ENCODE data around the gene BBS9.

Gene BBS9

DNA sequence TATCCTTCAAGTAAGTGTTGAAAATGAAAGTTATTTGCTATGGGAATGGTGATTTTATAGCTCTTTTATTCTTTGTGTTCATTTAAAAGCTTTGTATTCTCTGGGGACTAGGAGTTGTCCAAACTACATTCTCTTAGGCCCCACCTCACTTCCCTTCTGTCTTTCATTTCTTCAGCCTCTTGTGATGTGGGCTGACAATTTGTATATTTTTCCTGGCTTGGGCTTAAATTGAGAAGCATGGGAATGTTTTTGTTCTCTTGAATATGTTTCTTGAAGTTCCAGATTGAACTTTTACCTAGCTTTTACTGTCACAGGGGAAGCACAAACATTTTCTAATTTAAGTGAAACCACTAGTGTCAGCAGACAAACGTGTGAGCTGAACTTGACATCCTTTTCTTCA is 27.9 kb downstream of the BBS9 start:
- no peaks in the 10 kb centered on the region for H3K4me1 Mint-ChIP-seq
- H3K9me3 Mint-ChIP-seq = no peaks in the 10 kb centered on the region
- ATAC-seq = no peak
- H3K27ac Mint-ChIP-seq = no peak overlapping the region
- no peak overlapping the region for H3K4me3 Mint-ChIP-seq
- H3K36me3 Mint-ChIP-seq = peaks cover 5% of the 10 kb centered on the region
- DNase-seq (ENCODE audit: low spot score in 2 of 2) = no peak

DNA sequence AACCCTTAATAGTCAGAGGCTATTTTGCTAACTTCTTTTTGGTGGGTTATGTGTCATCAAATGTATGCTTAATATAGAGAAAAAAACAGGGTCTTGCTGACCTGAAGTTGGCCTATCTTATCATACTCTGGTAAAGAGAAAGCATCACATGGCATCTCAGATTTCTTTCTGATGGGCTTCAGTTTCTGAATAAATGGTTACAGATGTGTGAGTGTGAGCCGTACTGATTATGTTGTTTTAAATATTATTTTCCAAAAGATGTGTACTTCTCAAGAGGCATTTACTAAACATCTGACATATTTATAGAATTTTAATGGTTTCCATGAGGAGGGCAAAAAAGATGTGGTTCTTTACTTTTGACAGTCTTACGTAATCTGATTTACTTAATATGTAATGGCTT is 28.4 kb downstream of the BBS9 start:
- peaks cover 5% of the 10 kb centered on the region for H3K36me3 Mint-ChIP-seq

DNA sequence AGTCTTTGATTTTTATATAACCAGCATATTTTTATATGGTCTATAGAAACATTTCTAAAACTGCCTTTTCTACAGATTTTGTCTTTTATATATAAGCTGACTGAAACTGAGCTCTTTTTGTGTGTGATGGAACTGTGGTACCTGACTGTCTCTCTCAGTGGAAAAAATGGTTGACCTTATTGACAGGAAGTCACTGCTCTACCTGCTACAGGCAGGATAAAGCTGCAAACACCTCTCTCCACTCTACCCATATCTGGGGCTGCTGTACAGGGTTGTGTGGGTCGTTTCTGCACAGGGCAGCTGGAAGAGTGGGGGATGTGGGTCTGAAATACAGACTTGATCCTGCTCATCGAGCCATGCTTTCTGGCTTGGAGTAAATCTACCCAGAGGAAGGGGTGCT is 48.5 kb downstream of the BBS9 start:
- H3K36me3 Mint-ChIP-seq = peaks cover 8% of the 10 kb centered on the region
- no peak overlapping the region for H3K4me3 Mint-ChIP-seq
- H3K9me3 Mint-ChIP-seq = no peaks in the 10 kb centered on the region
- peak; percentile 31 for ATAC-seq
- H3K4me1 Mint-ChIP-seq = no peaks in the 10 kb centered on the region
- no peak overlapping the region for H3K27ac Mint-ChIP-seq
- no peak for DNase-seq (ENCODE audit: low spot score in 2 of 2)

More for the DNA sequence above, 28.4 kb downstream of the BBS9 start:
- Mint-ChIP-seq H3K4me1 (no peaks in the 10 kb centered on the region), H3K4me3 (no peak overlapping the region), H3K27ac (no peak overlapping the region), H3K9me3 (no peaks in the 10 kb centered on the region)
- DNase-seq (ENCODE audit: low spot score in 2 of 2) (no peak), ATAC-seq (no peak)

DNA sequence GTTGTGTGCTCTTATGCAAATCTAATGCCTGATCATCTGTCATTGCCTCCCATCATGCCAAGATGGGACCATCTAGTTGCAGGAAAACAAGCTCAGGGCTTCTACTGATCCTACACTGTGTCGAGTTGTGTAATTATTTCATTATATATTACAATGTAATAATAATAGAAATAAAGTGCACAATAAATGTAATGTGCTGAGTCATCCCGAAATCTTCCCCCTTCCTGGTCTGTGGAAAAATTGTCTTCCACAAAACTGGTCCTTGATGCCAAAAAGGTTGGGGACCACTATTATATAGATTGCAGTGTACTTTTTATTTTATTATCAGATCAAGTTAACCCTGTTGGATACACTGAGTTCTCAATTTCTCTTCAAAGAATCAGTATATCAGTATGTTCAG is 50.2 kb downstream of the BBS9 start:
- ATAC-seq (no peak), DNase-seq (ENCODE audit: low spot score in 2 of 2) (no peak)
- peaks cover 8% of the 10 kb centered on the region for H3K36me3 Mint-ChIP-seq
- no peak overlapping the region for H3K27ac Mint-ChIP-seq
- H3K9me3 Mint-ChIP-seq = no peaks in the 10 kb centered on the region
- no peaks in the 10 kb centered on the region for H3K4me1 Mint-ChIP-seq
- no peak overlapping the region for H3K4me3 Mint-ChIP-seq

DNA sequence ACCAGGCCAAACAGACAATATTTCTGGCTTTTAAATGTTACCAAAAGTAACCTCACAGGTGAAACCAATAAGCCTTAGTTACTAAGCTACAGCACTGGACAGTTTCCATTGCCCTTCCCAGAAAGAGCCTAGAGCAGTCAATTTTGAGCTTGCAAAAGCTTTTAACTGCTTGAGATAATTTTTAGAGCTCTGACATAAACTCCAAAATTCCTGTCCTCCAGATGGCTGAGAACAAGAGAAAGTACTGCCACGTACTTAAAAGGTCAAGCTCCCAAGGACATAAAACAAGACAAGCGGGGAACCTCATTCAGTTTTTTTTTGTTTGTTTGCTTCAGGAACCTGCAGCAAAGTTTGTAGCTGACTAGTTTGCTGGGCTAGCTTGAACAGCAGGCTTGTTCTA is 54.1 kb downstream of the BBS9 start:
- ATAC-seq (no peak), DNase-seq (ENCODE audit: low spot score in 2 of 2) (no peak)
- Mint-ChIP-seq H3K4me3 (no peak overlapping the region), H3K4me1 (no peaks in the 10 kb centered on the region), H3K9me3 (no peaks in the 10 kb centered on the region), H3K36me3 (peaks cover 8% of the 10 kb centered on the region), H3K27ac (no peak overlapping the region)

DNA sequence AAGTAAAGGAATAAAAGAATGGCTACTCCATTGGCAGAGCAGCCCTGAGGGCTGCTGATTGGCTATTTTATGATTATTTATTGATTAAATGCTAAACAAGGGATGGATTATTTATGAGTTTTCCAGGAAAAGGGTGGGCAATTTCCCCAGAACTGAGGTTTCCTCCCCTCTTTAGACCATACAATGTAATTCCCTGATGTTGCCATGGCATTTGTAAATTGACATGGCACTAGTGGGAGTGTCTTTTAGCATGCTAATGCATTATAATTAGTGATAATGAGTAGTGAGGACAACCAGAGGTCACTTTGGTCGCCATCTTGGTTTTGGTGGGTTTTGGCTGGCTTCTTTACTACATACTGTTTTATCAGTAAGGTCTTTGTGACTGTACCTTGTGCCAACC is 55.5 kb downstream of the BBS9 start:
- Mint-ChIP-seq H3K27ac (no peak overlapping the region), H3K36me3 (peaks cover 8% of the 10 kb centered on the region), H3K4me3 (no peak overlapping the region), H3K9me3 (no peaks in the 10 kb centered on the region), H3K4me1 (no peaks in the 10 kb centered on the region)
- DNase-seq (ENCODE audit: low spot score in 2 of 2) (no peak), ATAC-seq (no peak)

DNA sequence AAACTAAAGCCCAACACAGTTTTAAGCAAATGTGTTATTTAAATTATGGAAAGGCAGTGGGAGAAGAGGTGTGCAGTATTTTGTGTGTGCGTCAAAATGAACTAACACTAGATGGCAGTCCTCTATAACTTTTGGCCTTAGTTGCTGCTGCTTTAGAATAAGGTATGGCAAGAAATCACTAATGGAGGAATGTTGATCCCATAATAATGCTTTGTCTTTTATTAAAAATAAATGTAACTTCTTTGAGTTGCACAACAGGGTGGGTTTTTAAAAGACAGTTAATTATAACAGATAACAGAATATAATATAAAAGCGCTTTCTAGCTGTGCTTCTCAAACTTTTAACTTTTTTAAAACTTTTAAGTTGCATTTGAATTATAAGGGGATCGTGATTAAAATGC is 56.4 kb downstream of the BBS9 start:
- Mint-ChIP-seq H3K27ac (no peak overlapping the region), H3K4me1 (peaks cover 5% of the 10 kb centered on the region), H3K36me3 (no peaks in the 10 kb centered on the region), H3K4me3 (no peak overlapping the region), H3K9me3 (no peaks in the 10 kb centered on the region)
- DNase-seq (ENCODE audit: low spot score in 2 of 2) (no peak), ATAC-seq (no peak)

DNA sequence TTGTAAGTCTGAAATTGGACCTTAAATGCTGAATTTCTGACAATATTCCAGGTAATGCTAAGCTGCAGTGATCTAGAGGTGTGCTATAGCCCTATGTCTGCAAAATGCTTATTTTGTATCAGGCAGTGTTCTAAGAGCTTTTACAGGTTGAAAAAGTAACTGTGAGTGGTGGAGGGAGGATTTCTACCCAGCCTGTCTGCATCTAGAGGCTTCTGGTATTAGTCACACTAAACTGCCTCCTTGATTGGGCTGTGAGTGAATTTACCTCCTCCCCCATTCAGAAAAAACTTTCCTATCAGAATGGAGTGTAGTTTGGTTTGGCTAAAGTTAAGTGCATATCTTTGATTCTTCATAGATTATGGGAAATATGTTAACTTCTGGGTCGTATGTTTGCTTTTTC is 56.8 kb downstream of the BBS9 start:
- Mint-ChIP-seq H3K4me3 (no peak overlapping the region), H3K9me3 (no peaks in the 10 kb centered on the region), H3K27ac (no peak overlapping the region), H3K4me1 (peaks cover 9% of the 10 kb centered on the region), H3K36me3 (no peaks in the 10 kb centered on the region)
- ATAC-seq = no peak
- no peak for DNase-seq (ENCODE audit: low spot score in 2 of 2)

DNA sequence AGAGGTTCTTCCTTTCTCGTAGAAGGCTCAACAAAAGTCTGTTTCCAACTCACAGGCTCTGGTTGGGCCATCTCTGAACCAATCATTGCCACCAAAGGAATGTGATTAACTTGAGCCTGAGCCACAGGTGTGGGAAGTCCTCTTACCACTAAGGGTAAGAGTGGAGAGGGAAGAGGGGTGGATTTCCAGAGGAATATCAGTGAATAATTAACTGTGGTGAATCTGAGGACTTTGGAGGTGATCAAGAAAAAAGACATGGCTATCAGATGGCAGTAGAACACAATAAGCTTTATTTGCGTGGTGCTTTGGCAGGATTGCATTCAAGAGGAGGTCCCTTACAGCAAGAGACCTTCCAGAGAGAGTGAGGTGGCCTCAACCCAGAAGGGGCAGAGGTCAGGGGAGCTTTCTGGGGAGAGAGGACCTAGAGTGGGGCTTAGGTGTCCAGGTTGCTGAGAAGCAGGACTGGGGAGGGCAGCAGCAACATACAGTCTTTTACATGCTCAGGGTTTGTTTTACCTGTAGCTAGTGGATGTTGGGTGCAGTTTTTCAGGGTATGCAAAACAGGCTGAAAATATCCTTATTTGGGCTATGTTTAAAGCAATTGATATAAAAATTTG is 61.4 kb downstream of the BBS9 start:
- Mint-ChIP-seq H3K4me1 (peaks cover 14% of the 10 kb centered on the region), H3K36me3 (no peaks in the 10 kb centered on the region), H3K27ac (peak overlapping the region; percentile 45), H3K4me3 (peak overlapping the region; percentile 17), H3K9me3 (no peaks in the 10 kb centered on the region)
- no peak for ATAC-seq
- no peak for DNase-seq (ENCODE audit: low spot score in 2 of 2)

DNA sequence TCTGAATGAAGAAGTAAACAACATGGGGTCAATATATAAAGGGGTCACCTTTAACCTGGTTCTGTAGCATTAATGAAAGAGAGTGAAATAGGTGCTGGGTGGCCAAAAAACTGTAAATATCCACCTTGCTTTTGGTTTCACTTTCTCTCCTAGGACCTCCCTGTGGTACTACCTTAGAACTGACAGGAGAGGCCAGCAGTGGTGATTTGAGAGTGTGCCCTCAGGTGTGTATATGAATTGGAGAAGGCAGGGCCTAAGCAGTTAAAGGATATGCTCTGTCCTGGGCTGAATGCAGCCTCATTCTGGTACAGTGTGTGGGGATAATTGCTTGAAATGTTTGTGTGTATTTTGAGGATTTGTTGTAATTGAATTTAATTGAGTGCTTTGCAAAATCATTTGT is 62.0 kb downstream of the BBS9 start:
- Mint-ChIP-seq H3K9me3 (no peaks in the 10 kb centered on the region), H3K27ac (peak overlapping the region; percentile 45), H3K4me1 (peaks cover 14% of the 10 kb centered on the region), H3K36me3 (no peaks in the 10 kb centered on the region), H3K4me3 (peak overlapping the region; percentile 17)
- DNase-seq (ENCODE audit: low spot score in 2 of 2) = no peak
- ATAC-seq = peak; percentile 63

DNA sequence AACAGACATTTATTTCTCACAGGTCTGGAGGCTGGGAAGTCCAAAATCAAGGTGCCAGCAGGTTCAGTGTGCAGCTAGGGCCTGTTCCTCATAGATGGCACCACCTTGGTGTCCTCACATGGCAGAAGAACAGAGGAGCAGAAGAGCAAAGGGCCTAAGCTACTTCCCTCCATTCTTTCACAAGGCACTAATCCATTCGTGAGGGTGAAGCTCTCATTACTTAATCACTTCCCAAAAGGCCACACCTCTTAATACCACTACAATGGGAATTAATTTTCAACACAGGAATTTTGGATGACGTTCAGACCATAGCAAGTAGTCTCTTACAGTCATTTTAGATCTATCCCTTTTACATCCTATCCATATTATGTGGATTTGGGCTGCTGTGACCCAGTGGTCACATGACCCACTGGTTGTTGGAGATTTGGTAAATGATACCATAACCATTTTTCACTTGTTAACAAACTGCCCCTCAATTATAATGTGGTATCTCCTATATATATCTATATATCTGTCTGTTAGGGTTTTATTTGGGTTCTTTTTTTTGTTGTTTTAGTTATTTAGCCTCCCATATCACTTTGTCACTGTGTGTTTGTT is 63.4 kb downstream of the BBS9 start:
- DNase-seq (ENCODE audit: low spot score in 2 of 2) = no peak
- H3K4me3 Mint-ChIP-seq = no peak overlapping the region
- H3K27ac Mint-ChIP-seq = no peak overlapping the region

DNA sequence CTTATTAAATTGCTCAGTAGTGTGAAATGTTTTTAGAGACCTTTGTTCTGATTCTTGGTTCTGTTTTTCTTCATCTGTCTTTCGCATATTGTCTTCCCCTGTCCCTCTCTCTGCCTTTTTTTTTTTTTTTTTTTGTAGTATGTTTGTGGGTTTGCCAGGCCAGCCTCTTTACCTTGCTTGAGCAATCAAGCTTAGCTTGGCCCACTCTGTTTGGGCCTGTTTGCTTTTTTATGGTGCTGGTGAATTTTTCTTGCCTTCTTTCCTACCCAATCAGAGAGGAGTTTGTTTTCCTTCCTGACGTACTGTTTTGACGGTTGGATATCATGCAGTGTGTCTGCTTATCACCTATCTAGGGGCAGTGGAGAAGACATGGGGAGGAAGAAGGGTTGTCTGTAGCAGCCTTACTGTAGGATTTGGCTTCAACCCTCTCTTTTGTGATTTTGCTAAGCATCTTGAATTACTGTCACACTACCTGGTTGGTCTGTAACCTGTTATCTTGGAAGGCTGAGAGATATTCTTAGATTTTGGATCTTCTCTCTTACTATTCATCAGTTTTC is 64.0 kb downstream of the BBS9 start:
- ATAC-seq = no peak
- DNase-seq (ENCODE audit: low spot score in 2 of 2) = no peak
- Mint-ChIP-seq H3K27ac (no peak overlapping the region), H3K36me3 (no peaks in the 10 kb centered on the region), H3K4me3 (no peak overlapping the region), H3K4me1 (peaks cover 14% of the 10 kb centered on the region), H3K9me3 (no peaks in the 10 kb centered on the region)

More for the DNA sequence above, 63.4 kb downstream of the BBS9 start:
- no peak for ATAC-seq
- Mint-ChIP-seq H3K36me3 (no peaks in the 10 kb centered on the region), H3K4me1 (peaks cover 14% of the 10 kb centered on the region), H3K9me3 (no peaks in the 10 kb centered on the region)

DNA sequence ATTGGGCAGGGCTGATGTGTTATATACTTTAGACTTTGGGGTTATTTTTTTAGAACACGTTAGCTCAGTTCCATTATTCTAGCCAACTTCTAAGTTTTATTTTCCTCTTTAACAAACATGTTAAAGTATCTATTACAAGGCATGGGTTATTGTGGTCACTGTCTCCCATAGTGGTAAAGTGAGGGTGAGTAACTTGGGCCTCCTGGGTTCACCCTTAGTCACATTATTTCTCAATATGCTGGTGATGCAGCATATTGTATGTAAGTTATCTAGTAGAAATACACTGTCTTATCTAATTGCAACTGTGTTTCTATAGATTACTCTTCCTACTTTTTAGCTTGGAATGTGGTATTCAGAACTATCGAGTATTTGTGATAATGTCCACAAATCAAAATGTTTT is 65.9 kb downstream of the BBS9 start:
- DNase-seq (ENCODE audit: low spot score in 2 of 2) = no peak
- Mint-ChIP-seq H3K36me3 (no peaks in the 10 kb centered on the region), H3K9me3 (no peaks in the 10 kb centered on the region), H3K4me3 (no peak overlapping the region), H3K4me1 (peaks cover 14% of the 10 kb centered on the region), H3K27ac (no peak overlapping the region)
- peak; percentile 54 for ATAC-seq

DNA sequence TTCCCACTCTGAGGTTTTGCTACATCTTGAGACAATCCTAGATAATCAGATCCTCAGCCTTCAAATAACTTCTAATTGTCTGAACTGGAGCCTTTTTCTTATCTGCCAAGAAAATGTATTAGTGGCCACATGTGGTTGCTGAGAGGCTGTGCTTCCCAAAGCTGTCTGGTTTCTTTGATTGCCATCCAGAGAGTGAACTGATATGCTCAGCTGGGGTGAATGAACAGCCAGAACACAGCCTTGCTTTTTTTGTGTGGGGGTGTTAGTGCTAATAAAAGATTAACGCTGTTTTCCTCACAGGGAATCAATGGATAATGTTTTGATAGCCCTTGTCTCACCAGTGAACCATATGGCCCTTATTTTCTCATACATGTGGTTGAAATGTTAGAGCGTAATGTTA is 66.9 kb downstream of the BBS9 start:
- no peaks in the 10 kb centered on the region for H3K9me3 Mint-ChIP-seq
- no peak overlapping the region for H3K27ac Mint-ChIP-seq
- DNase-seq (ENCODE audit: low spot score in 2 of 2) (no peak), ATAC-seq (no peak)
- peaks cover 7% of the 10 kb centered on the region for H3K4me1 Mint-ChIP-seq
- no peak overlapping the region for H3K4me3 Mint-ChIP-seq
- H3K36me3 Mint-ChIP-seq = no peaks in the 10 kb centered on the region

DNA sequence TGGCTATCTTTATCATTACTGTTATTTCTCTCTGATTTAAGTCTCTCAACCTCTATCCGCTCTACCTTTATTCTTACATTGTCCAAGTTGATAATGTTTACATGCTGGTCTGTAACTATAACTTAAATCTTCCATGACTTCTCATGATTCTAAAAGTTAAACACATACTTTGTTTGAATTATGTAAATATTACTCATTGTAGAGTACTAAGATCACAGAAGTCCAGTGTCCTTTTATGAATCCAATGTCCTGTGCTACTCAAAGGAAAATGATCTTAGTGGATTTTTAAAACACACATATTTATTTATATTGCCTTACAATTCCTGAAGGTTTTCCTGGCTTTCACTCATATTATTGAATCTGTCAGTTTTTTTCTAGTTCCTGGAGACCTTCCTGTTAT is 70.9 kb downstream of the BBS9 start:
- H3K4me1 Mint-ChIP-seq = peaks cover 5% of the 10 kb centered on the region
- H3K4me3 Mint-ChIP-seq = no peak overlapping the region
- DNase-seq (ENCODE audit: low spot score in 2 of 2) = no peak
- peaks cover 2% of the 10 kb centered on the region for H3K9me3 Mint-ChIP-seq
- no peak for ATAC-seq
- H3K27ac Mint-ChIP-seq = no peak overlapping the region
- no peaks in the 10 kb centered on the region for H3K36me3 Mint-ChIP-seq

DNA sequence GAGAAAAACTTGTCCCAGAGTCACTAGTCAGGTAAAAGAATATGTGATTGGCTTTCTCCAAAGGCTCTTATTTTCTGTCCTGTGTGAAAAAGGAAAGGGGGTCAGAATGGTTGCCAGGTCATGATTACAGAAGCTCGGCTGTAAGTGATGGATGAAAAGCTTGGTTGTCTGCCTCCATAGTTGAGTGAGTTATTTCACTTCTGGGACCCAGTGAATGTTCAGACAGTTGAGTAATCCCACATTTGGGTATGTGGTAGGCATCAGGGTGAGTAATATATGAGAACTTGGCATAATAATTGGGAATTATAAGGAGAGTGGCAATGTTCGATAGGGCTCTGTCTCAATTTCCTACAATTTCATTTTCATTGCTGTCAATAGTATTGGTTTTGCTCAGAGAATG is 72.5 kb downstream of the BBS9 start:
- no peak for DNase-seq (ENCODE audit: low spot score in 2 of 2)
- Mint-ChIP-seq H3K36me3 (no peaks in the 10 kb centered on the region), H3K9me3 (peaks cover 2% of the 10 kb centered on the region), H3K4me3 (no peak overlapping the region), H3K27ac (no peak overlapping the region), H3K4me1 (peaks cover 5% of the 10 kb centered on the region)
- no peak for ATAC-seq

Data from stimulated activated effector memory CD8-positive, alpha-beta T cell treated with anti-CD3 and anti-CD28 coated beads, Interleukin-12 subunit alpha, Interleukin-12 subunit beta, amount 100 ng/mL, for 72 hours (primary cell).